ENCODE data around the gene OSBP2. TPM values are rescaled to one million over a fixed set of nuclear protein-coding genes. Genes with fewer than 3 reads are reported as not detected.
A peak's percentile ranks its signal among the peaks of the same experiment; 100 is the strongest.

Gene OSBP2
- total RNA-seq, 2 experiments from 2014 or later, result 0.58 to 0.72 TPM

DNA sequence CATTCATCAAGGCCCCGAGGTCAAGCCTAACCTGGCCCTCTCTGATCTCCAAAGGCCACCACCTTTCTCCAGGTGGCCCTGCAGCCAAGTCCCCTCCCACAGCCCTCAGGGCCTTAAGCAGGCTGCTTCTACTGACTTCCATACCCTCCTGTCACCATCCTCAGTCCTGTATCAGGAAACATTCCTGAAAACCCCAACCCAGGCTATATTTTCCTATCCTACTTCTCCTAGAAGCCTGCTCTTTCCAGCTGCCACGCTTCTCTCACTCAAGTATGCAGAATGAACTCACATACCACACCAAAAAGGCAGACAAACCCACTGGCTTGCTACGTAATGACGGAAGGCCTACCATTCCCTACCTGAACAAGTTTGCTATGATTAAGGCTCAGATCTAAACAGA is 250.3 kb downstream of the OSBP2 start:
- H3K27ac Mint-ChIP-seq, result no peak overlapping the region
- CTCF ChIA-PET, result interaction anchor here (0.9 to 1.2 kb wide), 3 partner anchors 8 to 139 kb away, joined by 3 to 17 read pairs (median 3); no protein-coding TSS in a partner anchor
- DNase-seq, result no peak
- peaks cover 60% of the 10 kb centered on the region for H3K4me1 Mint-ChIP-seq (ENCODE audit: low read depth)
- no peak for TF ChIP-seq CTCF (IDR thresholded peaks at IDR 0.05)
- H3K27me3 Mint-ChIP-seq, result no peaks in the 10 kb centered on the region
- no peak for ATAC-seq
- POLR2A ChIA-PET, result interaction anchor here (1.1 to 2.2 kb wide), 3 partner anchors 23 to 140 kb away, joined by 4 to 7 read pairs (median 5); partner anchors contain the start of gene MORC2
- intact Hi-C loops (cut with micrococcal nuclease), result loop anchor here (5.0 kb wide), 1 partner anchor 137 kb away; the partner anchor contains the start of gene SMTN
- no peaks in the 10 kb centered on the region for H3K9me3 Mint-ChIP-seq
- peaks cover 60% of the 10 kb centered on the region for H3K36me3 Mint-ChIP-seq (ENCODE audit: low read depth)
- H3K4me3 Mint-ChIP-seq, result no peak overlapping the region

GRCh38 chr22:30945653-30946052 is 251.0 kb downstream of the OSBP2 start:
- H3K27me3 Mint-ChIP-seq, result no peaks in the 10 kb centered on the region
- peaks cover 59% of the 10 kb centered on the region for H3K36me3 Mint-ChIP-seq (ENCODE audit: low read depth)
- DNase-seq, result no peak
- ATAC-seq, result no peak
- H3K4me1 Mint-ChIP-seq (ENCODE audit: low read depth), result peaks cover 53% of the 10 kb centered on the region
- peak overlapping the region; percentile 31 for H3K27ac Mint-ChIP-seq
- no peak for TF ChIP-seq CTCF (IDR thresholded peaks at IDR 0.05)
- no peaks in the 10 kb centered on the region for H3K9me3 Mint-ChIP-seq
- POLR2A ChIA-PET, result interaction anchor here (0.7 to 2.2 kb wide), 4 partner anchors 23 to 140 kb away, joined by 3 to 7 read pairs (median 4); partner anchors contain the start of gene MORC2
- H3K4me3 Mint-ChIP-seq, result no peak overlapping the region
- intact Hi-C loops (cut with micrococcal nuclease), result no loop called here
- CTCF ChIA-PET, result interaction anchor here (0.6 to 1.6 kb wide), 5 partner anchors 8 to 165 kb away, joined by 3 to 17 read pairs (median 3); no protein-coding TSS in a partner anchor

GRCh38 chr22:30946354-30946753 is 251.7 kb downstream of the OSBP2 start:
- intact Hi-C loops (cut with micrococcal nuclease), result no loop called here
- H3K27ac Mint-ChIP-seq, result peak overlapping the region; percentile 31
- no peak overlapping the region for H3K4me3 Mint-ChIP-seq
- H3K27me3 Mint-ChIP-seq, result no peaks in the 10 kb centered on the region
- CTCF ChIA-PET, result interaction anchor here (0.7 to 1.7 kb wide), 7 partner anchors 9 to 183 kb away, joined by 3 to 14 read pairs (median 4); partner anchors contain the start of genes MORC2, SELENOM and TUG1
- peaks cover 46% of the 10 kb centered on the region for H3K4me1 Mint-ChIP-seq (ENCODE audit: low read depth)
- no peaks in the 10 kb centered on the region for H3K9me3 Mint-ChIP-seq
- peaks cover 52% of the 10 kb centered on the region for H3K36me3 Mint-ChIP-seq (ENCODE audit: low read depth)
- ATAC-seq, result no peak
- POLR2A ChIA-PET, result interaction anchor here (0.7 to 2.2 kb wide), 4 partner anchors 12 to 139 kb away, joined by 3 to 7 read pairs (median 4); no protein-coding TSS in a partner anchor
- no peak for DNase-seq
- TF ChIP-seq CTCF (IDR thresholded peaks at IDR 0.05), result no peak

- POLR2A ChIA-PET, result interaction anchor here (0.9 kb wide), 1 partner anchor 13 kb away, joined by 3 read pairs; no protein-coding TSS in a partner anchor
- CTCF ChIA-PET, result interaction anchor here (0.7 to 1.7 kb wide), 8 partner anchors 9 to 184 kb away, joined by 3 to 14 read pairs (median 4); partner anchors contain the start of genes MORC2, SELENOM and TUG1
- no peak for TF ChIP-seq CTCF (IDR thresholded peaks at IDR 0.05)
- DNase-seq, result no peak
- H3K27me3 Mint-ChIP-seq, result no peaks in the 10 kb centered on the region
- H3K4me1 Mint-ChIP-seq (ENCODE audit: low read depth), result peaks cover 42% of the 10 kb centered on the region
- H3K27ac Mint-ChIP-seq, result no peak overlapping the region
- H3K36me3 Mint-ChIP-seq (ENCODE audit: low read depth), result peaks cover 46% of the 10 kb centered on the region
- ATAC-seq, result no peak
- no peaks in the 10 kb centered on the region for H3K9me3 Mint-ChIP-seq
- no peak overlapping the region for H3K4me3 Mint-ChIP-seq
- intact Hi-C loops (cut with micrococcal nuclease), result no loop called here
These were observed 252.6 kb downstream of the OSBP2 start for GRCh38 chr22:30947173-30947815.

Measured in activated CD8-positive, alpha-beta T cell treated with anti-CD3 and anti-CD28 coated beads for 36 hours (primary cell).